ENCODE results near the gene CEP57. TPM values are rescaled to one million over a fixed set of nuclear protein-coding genes. Genes with fewer than 3 reads are reported as not detected.

Gene CEP57
- total RNA-seq, 4 donors from 2014 or later: 41.3 to 57.7 (median 53.7) TPM

DNA sequence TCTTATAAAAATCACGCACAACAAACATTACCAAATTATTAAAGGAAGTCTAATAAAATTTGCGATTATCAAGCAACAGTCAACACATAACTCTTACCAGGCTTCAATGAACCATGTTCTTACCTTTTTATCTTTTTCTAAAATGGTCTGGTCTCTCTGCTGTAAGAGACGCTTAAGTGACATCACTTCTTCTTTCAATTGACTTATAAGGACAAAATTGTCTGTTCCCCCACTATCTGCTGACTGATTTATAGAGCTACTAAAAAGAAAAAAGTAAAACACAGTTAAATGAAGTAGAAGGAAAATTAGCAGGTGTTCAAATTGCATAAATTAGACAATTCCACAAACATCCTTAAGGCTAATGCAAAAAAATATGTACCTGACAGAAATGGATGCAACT lies 11.6 kb upstream of the CEP57 start:
- intact Hi-C loops (cut with DNase I): no loop called here
- TF ChIP-seq POLR2A (IDR thresholded peaks at IDR 0.05): no peak
- TF ChIP-seq, protein P1, sequence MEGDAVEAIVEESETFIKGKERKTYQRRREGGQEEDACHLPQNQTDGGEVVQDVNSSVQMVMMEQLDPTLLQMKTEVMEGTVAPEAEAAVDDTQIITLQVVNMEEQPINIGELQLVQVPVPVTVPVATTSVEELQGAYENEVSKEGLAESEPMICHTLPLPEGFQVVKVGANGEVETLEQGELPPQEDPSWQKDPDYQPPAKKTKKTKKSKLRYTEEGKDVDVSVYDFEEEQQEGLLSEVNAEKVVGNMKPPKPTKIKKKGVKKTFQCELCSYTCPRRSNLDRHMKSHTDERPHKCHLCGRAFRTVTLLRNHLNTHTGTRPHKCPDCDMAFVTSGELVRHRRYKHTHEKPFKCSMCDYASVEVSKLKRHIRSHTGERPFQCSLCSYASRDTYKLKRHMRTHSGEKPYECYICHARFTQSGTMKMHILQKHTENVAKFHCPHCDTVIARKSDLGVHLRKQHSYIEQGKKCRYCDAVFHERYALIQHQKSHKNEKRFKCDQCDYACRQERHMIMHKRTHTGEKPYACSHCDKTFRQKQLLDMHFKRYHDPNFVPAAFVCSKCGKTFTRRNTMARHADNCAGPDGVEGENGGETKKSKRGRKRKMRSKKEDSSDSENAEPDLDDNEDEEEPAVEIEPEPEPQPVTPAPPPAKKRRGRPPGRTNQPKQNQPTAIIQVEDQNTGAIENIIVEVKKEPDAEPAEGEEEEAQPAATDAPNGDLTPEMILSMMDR (IDR thresholded peaks at IDR 0.05): no peak
- H3K27ac ChIP-seq: no peak overlapping the region
- no peak for DNase-seq
- no peaks in the 10 kb centered on the region for H3K9me3 ChIP-seq
- H3K4me1 ChIP-seq: no peaks in the 10 kb centered on the region
- peaks cover 11 to 68% of the 10 kb centered on the region in 2 donors for H3K36me3 ChIP-seq
- no peaks in the 10 kb centered on the region for H3K27me3 ChIP-seq
- WGBS, 2 donors: 96% methylated on average over 3 of the region's 3 CpGs
- H3K4me3 ChIP-seq (replicated peaks in 1 of 3): no peak overlapping the region

DNA sequence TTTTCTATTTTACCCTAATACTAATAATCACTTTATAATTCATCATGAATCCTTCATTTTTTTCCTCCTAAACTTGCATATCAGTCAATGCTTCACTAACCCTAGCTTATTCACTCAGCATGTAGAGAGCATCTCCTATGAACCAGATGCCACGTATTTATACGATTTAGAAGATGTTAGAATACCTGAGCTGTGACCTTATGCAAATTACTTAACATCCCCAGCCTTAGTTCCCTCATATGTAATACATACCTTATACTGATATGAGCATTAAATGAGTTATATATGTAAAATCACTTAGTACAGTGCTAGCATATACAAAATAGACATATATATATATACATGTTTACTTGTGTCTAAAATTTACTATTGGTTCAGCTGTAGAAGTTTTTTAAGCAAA lies 9.8 kb upstream of the CEP57 start:
- Histone ChIP-seq H3K4me3 (replicated peaks in 1 of 3) (no peak overlapping the region), H3K9me3 (no peaks in the 10 kb centered on the region), H3K4me1 (no peaks in the 10 kb centered on the region), H3K27me3 (no peaks in the 10 kb centered on the region), H3K36me3 (peaks cover 20 to 66% of the 10 kb centered on the region in 2 donors), H3K27ac (no peak overlapping the region)
- intact Hi-C loops (cut with DNase I): no loop called here
- TF ChIP-seq, protein P1 (IDR thresholded peaks at IDR 0.05): no peak
- TF ChIP-seq POLR2A (IDR thresholded peaks at IDR 0.05): no peak
- DNase-seq: no peak
- 89 to 94% methylated on average over 2 of the region's 2 CpGs for WGBS, 2 donors

DNA sequence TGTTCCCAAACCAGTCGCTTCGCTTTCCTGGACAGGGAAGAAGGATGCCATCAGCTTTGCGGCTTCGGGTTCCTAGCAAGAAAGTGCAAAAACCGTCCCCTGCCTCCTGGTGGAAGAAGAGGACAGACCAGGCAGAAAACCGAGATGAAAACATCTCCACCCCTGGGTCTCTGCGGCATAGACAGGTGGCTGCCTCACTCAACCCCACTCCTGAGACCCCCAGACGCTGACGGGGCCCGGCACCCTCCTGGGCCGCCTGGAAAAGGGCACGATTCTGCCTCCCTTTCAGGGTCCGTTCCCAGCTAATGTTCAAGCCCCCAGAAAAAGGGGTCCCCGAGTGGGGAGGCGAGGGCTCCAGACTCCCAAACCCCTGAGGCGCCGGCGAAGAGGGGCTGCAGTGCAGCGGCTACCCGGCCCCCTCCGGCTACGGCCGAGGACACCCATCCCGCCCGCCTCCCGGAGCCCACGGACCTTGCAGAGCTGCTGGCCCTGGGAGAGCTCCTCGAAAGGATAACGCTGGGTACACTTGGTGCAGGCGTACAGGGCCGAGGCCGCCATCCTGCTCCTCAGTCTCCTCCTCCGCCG lies 1.3 kb upstream of the CEP57 start:
- 1% methylated on average over 18 to 22 of the region's 34 CpGs for WGBS, 2 donors
- Histone ChIP-seq H3K27me3 (no peaks in the 10 kb centered on the region), H3K9me3 (no peaks in the 10 kb centered on the region), H3K27ac (peak overlapping the region; percentile 96 to 100 (median 97)), H3K36me3 (peaks cover 14 to 20% of the 10 kb centered on the region in 2 donors), H3K4me3 (replicated peaks in 1 of 3) (peak overlapping the region; percentile 69 to 91 (median 84)), H3K4me1 (peaks cover 17 to 20% of the 10 kb centered on the region in 2 donors)
- TF ChIP-seq, protein P1 (IDR thresholded peaks at IDR 0.05): no peak
- TF ChIP-seq POLR2A (IDR thresholded peaks at IDR 0.05): no peak
- intact Hi-C loops (cut with DNase I): no loop called here
- no peak for DNase-seq

DNA sequence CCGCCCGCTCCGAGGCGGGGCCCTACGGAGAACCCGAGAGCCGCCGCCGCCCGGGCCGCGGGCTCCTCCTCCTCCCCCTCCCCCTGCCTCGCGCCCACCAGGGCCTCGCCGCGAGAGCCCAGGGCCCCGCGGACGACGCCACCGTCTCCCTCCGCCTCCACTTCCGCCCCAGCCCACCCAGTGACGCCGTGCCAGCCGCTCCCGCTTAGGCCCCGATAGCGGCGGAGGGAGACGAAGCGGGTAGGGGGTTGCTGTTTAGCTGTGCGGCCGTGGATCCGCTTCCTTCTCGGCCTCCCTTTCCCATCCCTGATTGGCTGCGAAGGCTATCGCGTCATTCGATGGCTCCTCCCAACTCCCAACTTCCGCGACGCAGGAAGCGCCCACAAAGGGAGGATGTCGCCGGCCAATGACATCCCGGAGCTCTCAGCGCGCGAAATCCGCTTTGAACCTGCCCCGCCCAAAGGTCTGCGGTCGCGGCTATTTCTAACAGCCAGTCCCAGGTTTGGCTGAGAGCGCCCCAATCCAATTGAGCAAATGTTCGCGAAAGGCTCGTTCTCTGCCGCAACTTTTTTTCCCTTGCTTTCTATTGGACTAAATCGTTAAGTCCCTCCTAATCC lies 684 bp upstream of the CEP57 start, which contains the start of gene FAM76B:
Gene FAM76B, minus strand, starts transcription at position 277 of the 617 bp plus-strand sequence. CDS start 304 bp downstream, outside the sequence.
- Histone ChIP-seq H3K27me3 (no peaks in the 10 kb centered on the region), H3K4me1 (peaks cover 17 to 20% of the 10 kb centered on the region in 2 donors), H3K4me3 (replicated peaks in 1 of 3) (peak within 1 kb of the TSS; percentile 69 to 91 (median 84)), H3K27ac (peak within 1 kb of the TSS; percentile 96 to 100 (median 97)), H3K9me3 (no peaks in the 10 kb centered on the region), H3K36me3 (peaks cover 13 to 19% of the 10 kb centered on the region in 2 donors)
- DNase-seq: peak; percentile 98
- peak; percentile 58 to 94 for TF ChIP-seq POLR2A (IDR thresholded peaks at IDR 0.05)
- TF ChIP-seq, protein P1 (IDR thresholded peaks at IDR 0.05): no peak
- intact Hi-C loops (cut with DNase I): no loop called here
- WGBS, 2 donors: 0% methylated on average over 21 to 22 of the region's 62 CpGs

Data from thyroid gland (tissue), 4 donors.